WTC11 (cell line): ENCODE results near the gene SNRNP27.

Source experiments
- AFF4 ChIP-seq: sonication (generic); formaldehyde crosslinking; IDR thresholded peaks from 2 replicates; pipeline ENCODE4 v1.8.1; 2023; ENCODE audit warnings: mild to moderate bottlenecking, missing genetic modification reagents, borderline replicate concordance
- ATF6 ChIP-seq: sonication (generic); formaldehyde crosslinking; IDR thresholded peaks from 2 replicates; pipeline ENCODE4 v1.8.1; 2023; ENCODE audit warnings: mild to moderate bottlenecking, missing genetic modification reagents
- CREM ChIP-seq: sonication (generic); formaldehyde crosslinking; IDR thresholded peaks from 2 replicates; pipeline ENCODE4 v1.8.1; 2022; ENCODE audit warnings: mild to moderate bottlenecking, missing genetic modification reagents, moderate library complexity
- ELF4 ChIP-seq: sonication (generic); formaldehyde crosslinking; IDR thresholded peaks from 2 replicates; pipeline ENCODE4 v1.8.1; 2022; ENCODE audit warnings: low read depth, mild to moderate bottlenecking, moderate library complexity, missing genetic modification reagents
- ESRRA ChIP-seq: sonication (generic); formaldehyde crosslinking; IDR thresholded peaks from 2 replicates; pipeline ENCODE4 v1.8.1; 2022; ENCODE audit warnings: mild to moderate bottlenecking, missing genetic modification reagents, borderline replicate concordance
- FOXP1 ChIP-seq: sonication (generic); formaldehyde crosslinking; IDR thresholded peaks from 2 replicates; pipeline ENCODE4 v1.8.0; 2022; ENCODE audit warnings: missing genetic modification reagents, mild to moderate bottlenecking, moderate library complexity, borderline replicate concordance
- NFATC4 ChIP-seq: fragments of 250-450 bp; sonication (Bioruptor Pico); IDR thresholded peaks from 2 replicates; pipeline ENCODE4 v1.9.0; 2021; ENCODE audit warnings: mild to moderate bottlenecking
- NR3C1 ChIP-seq: sonication (generic); formaldehyde crosslinking; conservative IDR thresholded peaks from 2 replicates; pipeline ENCODE4 v1.8.1; 2023; ENCODE audit warnings: low read depth, mild to moderate bottlenecking, missing genetic modification reagents
- TEAD4 ChIP-seq: sonication (generic); formaldehyde crosslinking; IDR thresholded peaks from 2 replicates; pipeline ENCODE4 v1.8.0; 2022; ENCODE audit warnings: mild to moderate bottlenecking, missing genetic modification reagents
- TF ChIP-seq, protein P1 (sequence below): sonication (generic); formaldehyde crosslinking; IDR thresholded peaks from 2 replicates; pipeline ENCODE4 v1.8.0; 2022; ENCODE audit warnings: mild to moderate bottlenecking, missing genetic modification reagents

DNA sequence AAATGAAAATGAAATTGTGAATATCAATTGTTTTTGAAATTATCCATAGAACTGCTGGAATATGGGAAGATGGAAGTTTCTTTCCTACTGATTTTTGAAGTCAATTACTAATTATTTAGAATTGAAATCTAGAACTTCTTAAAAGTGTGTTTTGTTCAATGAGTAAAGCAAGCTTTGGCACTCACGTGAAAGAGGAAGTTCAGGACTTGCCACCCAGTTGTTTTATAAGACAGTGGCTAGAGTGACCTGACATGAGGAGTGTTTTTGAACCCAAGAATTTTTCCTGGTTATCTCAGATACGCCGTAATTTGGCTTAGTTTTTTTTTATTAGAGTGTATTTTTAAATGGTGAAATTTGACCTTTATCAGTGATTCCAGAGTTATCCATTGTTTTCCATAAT, 24.6 kb downstream of the SNRNP27 start:
- no peak for TF ChIP-seq NR3C1 (CRISPR knock-in tag)
- no peak for TF ChIP-seq CREM
- no peak for TF ChIP-seq NFATC4
- no peak for TF ChIP-seq AFF4 (CRISPR knock-in tag)
- TF ChIP-seq ATF6 = no peak
- TF ChIP-seq ELF4 (CRISPR knock-in tag) = no peak
- no peak for TF ChIP-seq TEAD4 (CRISPR knock-in tag)
- TF ChIP-seq, protein P1, sequence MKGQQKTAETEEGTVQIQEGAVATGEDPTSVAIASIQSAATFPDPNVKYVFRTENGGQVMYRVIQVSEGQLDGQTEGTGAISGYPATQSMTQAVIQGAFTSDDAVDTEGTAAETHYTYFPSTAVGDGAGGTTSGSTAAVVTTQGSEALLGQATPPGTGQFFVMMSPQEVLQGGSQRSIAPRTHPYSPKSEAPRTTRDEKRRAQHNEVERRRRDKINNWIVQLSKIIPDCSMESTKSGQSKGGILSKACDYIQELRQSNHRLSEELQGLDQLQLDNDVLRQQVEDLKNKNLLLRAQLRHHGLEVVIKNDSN (CRISPR knock-in tag) = no peak
- no peak for TF ChIP-seq ESRRA (CRISPR knock-in tag)
- TF ChIP-seq FOXP1 (CRISPR knock-in tag) = no peak
